Psoas muscle (tissue), 8 donors: Measurements from ENCODE around the gene PPFIBP2. TPM values are rescaled to one million over a fixed set of nuclear protein-coding genes. Genes with fewer than 3 reads are reported as not detected.

Source experiments
- ATAC-seq, 4 donors: fragments of 200-7000 bp; cut with Tn5 transposase; one replicate each; pipeline ENCODE4 v1.9.1; 2020; ENCODE audit warnings: moderate library complexity in 3 of 4, mild to moderate bottlenecking in 2 of 4
- DNase-seq, 2 donors: peaks; one replicate each; pipeline ENCODE4 v3.0.0-alpha.2; 2020
- H3K27ac ChIP-seq: fragments of 200-600 bp; one replicate; pipeline ENCODE4 v1.8.0; 2022
- H3K27me3 ChIP-seq, 3 donors: fragments of 200-600 bp in 1 of 3; one replicate each; pipeline versions ENCODE4 v1.6.1 to v1.8.0; 2013 to 2022; ENCODE audit warnings: low read length in 2 of 3, mild to moderate bottlenecking in 2 of 3, moderate library complexity in 1 of 3; ENCODE audit not compliant: insufficient read depth in 3 of 3
- H3K36me3 ChIP-seq, 2 donors: fragments of 200-600 bp in 1 of 2; one replicate each; pipeline versions ENCODE4 v1.6.1 to v1.8.0; 2013 to 2022; ENCODE audit warnings: low read depth in 1 of 2, mild to moderate bottlenecking in 1 of 2, moderate library complexity in 1 of 2; ENCODE audit not compliant: insufficient read depth in 1 of 2
- H3K4me1 ChIP-seq: fragments of 200-600 bp; one replicate; pipeline ENCODE4 v1.8.0; 2022
- H3K4me3 ChIP-seq: fragments of 200-600 bp; one replicate; pipeline ENCODE4 v1.8.0; 2022; ENCODE audit warnings: mild to moderate bottlenecking
- H3K9me3 ChIP-seq: fragments of 200-600 bp; one replicate; pipeline ENCODE4 v1.8.0; 2022
- CTCF ChIP-seq: fragments of 200-600 bp; IDR thresholded peaks from one replicate; pipeline ENCODE4 v1.8.0; 2022; ENCODE audit warnings: antibody characterized with exemption
- WGBS, 3 donors: extraction: QIAGEN DNeasy Blood & Tissue Kit; methylation state at CpG; one replicate each; pipeline versions ENCODE4 v1.1.6 to v1.1.7; 2013; 5-methylcytosine and 5-hydroxymethylcytosine counted together
- intact Hi-C, 2 donors: fragments of 100-400 bp; cut with DNase I; formaldehyde crosslinking; loops; one replicate each; pipeline versions ENCODE4 v1.11.0 to v1.14.2; 2022
- polyA plus RNA-seq, 3 donors: library from polyadenylated mRNA; stranded (reverse); fragments of 200-250 nt; gene quantifications; one replicate each; pipeline ENCODE4 v1.2.3, GENCODE V29; 2013
- total RNA-seq, 4 donors: library from RNA; stranded (reverse); fragmentation: NEBNext Ultra II Directional in 2 of 4; extraction: Animal tissue kit (Norgen Biotek cat#: 25700) in 2 of 4; gene quantifications; one replicate each; pipeline versions ENCODE4 v1.2.1 to v1.2.4, GENCODE V29; 2021 to 2023
- donor health status: healthy with polysubstance abuse.
- donor health status: DM: no; HTN: no; CAD: no; lungs with moderate emphysema.
- donor health status: Bipolar disorder and iron deficiency.
- donor health status: healthy.
- donor health status: DM: yes; HTN: yes; CAD: no.
- donor health status: DM: no; HTN: no; CAD: no.
- donor health status: DM: no; HTN: no; CAD: no.
- donor health status: DM: yes; HTN: yes; CAD: no.

The PPFIBP2 gene
- total and polyA plus RNA-seq, 7 donors = 7.4 to 54.8 (median 19.7) TPM

- ATAC-seq (peak; percentile 93 to 95 (median 94)), DNase-seq (peak; percentile 66 to 80)
- Histone ChIP-seq H3K4me1 (peaks cover 68% of the 10 kb centered on the region), H3K36me3 (peaks cover 0 to 4% of the 10 kb centered on the region in 2 donors), H3K27ac (peak overlapping the region; percentile 88), H3K27me3 (no peaks in the 10 kb centered on the region), H3K4me3 (peak overlapping the region; percentile 51), H3K9me3 (no peaks in the 10 kb centered on the region)
- WGBS, 3 donors = 39 to 53% (median 46%) methylated on average over 3 of the region's 3 CpGs
- intact Hi-C loops = no loop called here
- no peak for TF ChIP-seq CTCF
Observed at GRCh38 chr11:7592711-7593110, 78.9 kb downstream of the PPFIBP2 start.

- Histone ChIP-seq H3K36me3 (peaks cover 0 to 8% of the 10 kb centered on the region in 2 donors), H3K9me3 (no peaks in the 10 kb centered on the region), H3K4me3 (peak overlapping the region; percentile 51), H3K27ac (peak overlapping the region; percentile 88), H3K4me1 (peaks cover 61% of the 10 kb centered on the region), H3K27me3 (no peaks in the 10 kb centered on the region)
- ATAC-seq (no peak), DNase-seq (no peak)
- WGBS, 3 donors = 95 to 97% (median 95%) methylated on average over 3 of the region's 3 CpGs
- TF ChIP-seq CTCF = no peak
- intact Hi-C loops = no loop called here
Observed at GRCh38 chr11:7593481-7593880, 79.7 kb downstream of the PPFIBP2 start.

- no peak for TF ChIP-seq CTCF
- Histone ChIP-seq H3K4me3 (no peak overlapping the region), H3K27me3 (no peaks in the 10 kb centered on the region), H3K36me3 (peaks cover 0 to 8% of the 10 kb centered on the region in 2 donors), H3K27ac (peak overlapping the region; percentile 54), H3K9me3 (no peaks in the 10 kb centered on the region), H3K4me1 (peaks cover 48% of the 10 kb centered on the region)
- 45 to 64% (median 46%) methylated on average over 1 of the region's 1 CpG for WGBS, 3 donors
- DNase-seq (no peak), ATAC-seq (peak in 2 of 4 donors; percentile 40 to 46)
- intact Hi-C loops = no loop called here
Observed at GRCh38 chr11:7595016-7595866, 81.4 kb downstream of the PPFIBP2 start.

GRCh38 chr11:7595951-7596350 is 82.2 kb downstream of the PPFIBP2 start:
- Histone ChIP-seq H3K36me3 (peaks cover 0 to 8% of the 10 kb centered on the region in 2 donors), H3K27me3 (no peaks in the 10 kb centered on the region), H3K9me3 (no peaks in the 10 kb centered on the region), H3K4me3 (no peak overlapping the region), H3K27ac (peak overlapping the region; percentile 54), H3K4me1 (peaks cover 49% of the 10 kb centered on the region)
- intact Hi-C loops = no loop called here
- DNase-seq (no peak), ATAC-seq (no peak)
- WGBS, 3 donors = 89 to 95% (median 90%) methylated on average over 2 of the region's 2 CpGs
- no peak for TF ChIP-seq CTCF
